Kidney glomerular epithelial cell (primary cell): ENCODE measurements around the gene FBN1.

ENCODE experiments used
- DNase-seq: peaks from one replicate; lab custom pipeline; 2025; lab: John Stamatoyannopoulos, UW

The FBN1 gene

DNA sequence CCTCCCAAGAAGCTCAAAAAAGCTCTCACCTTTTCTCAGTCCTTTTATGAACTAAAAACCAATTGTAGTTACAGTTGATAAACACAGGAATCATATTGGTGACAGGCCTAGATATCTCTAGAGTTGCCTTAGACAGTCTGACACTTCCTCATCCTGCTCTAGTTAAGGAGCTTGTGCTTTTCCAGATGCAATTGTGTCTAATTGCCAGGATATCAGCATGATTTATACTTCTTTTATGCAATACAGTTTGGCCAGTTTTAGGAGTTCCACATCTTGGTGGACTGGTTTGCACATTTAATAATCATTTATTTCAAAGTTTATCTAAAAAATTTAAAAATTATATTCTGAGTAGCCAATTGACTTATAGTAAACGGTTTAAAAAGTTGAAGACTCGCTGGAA is 218.6 kb downstream of the FBN1 start:
- DNase-seq, result no peak

DNA sequence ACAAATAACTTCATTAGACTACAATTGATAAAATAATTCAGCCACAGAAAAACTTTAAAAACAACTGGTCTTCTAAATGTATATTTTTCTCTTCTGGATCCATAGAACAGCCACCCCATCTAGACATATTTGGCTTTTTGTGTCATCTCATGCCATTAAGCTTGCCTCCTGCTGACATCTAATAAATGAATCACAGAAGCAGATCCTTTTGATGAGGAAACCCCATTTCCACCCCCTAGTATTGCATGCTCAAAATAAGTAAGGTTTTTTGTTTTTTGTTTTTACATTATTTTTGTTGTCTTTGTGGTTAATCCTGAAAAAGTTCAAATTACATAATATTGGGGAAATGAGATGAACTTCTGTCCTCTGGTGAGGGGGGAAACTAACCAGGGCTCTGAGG is 219.5 kb downstream of the FBN1 start:
- DNase-seq, result no peak

DNA sequence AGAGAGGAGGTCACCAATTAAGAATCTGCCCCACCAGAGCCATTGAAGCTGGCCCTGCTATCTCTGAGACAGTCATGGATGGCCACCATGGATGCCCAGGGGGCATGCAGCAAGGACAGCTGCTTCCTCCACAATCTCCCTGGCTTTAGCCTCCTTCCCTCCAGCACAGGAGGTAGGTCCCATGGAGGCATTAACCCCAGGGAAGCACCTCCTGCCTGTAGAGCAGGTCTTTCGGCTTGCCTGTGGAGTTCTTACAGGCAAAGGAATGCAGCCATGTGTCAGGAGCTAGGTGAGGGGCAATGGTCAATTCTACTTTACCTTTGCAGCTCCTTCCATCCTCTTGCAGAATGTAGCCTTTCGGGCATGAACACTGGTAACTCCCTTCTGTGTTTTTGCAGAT is 220.5 kb downstream of the FBN1 start:
- no peak for DNase-seq

DNA sequence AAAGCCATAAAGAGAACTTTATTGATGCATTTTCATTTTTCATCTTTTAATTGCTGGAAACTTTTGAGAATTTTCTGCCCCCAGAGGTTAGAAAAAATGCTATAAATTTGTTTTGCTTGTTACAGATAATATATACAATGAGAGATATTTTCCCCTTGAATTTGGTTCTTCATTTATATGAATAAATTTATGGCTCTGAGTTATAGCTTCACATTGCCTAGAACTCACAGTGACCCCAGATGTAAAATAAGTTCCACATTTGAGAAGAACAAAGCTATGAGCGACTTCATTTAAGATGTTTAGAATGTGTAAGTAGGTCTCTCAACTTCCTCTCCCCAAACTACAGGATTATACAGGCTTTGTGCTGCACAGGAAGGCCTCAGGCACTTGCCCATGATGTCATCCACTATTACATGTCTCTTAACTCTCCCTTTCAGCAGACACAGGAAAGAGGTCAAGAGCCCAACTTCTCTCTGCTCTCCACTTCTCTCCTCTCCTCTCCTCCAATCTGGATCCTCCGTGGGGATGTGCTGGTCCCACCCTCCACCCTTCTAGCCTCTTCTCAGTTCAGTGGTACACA is 221.5 kb downstream of the FBN1 start:
- DNase-seq, result no peak

DNA sequence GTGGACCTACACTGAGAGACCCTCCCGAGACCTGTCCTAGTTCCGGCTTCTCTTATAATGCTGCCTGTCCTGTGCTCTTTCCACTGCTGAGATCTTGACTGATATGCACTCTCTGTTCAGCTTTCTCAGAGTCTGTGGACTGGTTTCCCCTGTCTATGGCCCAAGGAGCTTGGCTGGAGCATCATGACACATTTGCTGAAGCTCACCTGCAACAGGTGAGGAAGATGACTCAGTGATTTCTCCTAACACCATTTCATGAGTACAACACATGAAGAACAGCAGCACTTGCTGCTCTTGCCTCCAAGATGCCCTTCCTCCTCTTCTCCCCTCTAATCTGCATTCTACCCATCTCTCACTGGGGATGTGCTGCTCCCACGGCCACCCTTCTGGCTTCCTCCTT is 222.2 kb downstream of the FBN1 start:
- DNase-seq, result no peak

DNA sequence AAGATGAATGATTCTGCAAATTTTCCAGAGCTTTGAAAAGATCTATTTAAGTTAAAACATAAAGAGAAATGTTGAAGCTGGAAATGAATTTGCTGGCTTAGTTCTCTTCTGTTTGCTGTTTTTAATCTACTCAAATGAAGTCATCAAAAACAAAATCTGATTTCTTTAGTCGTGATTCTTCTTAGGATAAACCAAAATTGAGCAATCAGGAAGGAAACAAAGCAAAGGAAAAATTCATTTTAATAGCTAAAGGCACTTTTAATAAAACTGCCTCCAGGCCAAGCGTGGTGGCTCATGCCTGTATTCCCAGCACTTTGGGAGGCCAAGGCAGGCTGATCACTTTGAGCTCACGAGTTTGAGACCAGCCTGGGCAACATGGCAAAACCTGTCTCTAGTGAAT is 223.1 kb downstream of the FBN1 start:
- DNase-seq, result no peak

DNA sequence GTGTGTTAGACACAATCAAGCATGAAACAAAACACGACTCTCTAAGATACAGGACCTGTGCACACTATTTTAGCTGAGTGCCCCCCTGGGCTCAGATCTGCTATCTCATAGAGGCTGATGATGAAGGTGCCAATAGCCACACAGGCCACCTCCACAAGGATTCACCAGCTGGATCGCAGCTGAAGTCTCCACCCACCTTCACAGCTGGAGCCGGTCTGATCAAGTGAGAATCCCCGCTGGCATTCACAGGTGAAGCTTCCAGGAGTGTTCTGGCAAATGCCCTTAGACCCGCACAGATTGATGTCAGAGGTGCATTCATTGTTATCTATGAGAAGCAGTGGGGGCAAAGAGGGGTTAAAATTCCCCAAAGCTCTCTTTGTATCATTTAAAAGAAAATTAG is 224.1 kb downstream of the FBN1 start:
- no peak for DNase-seq

DNA sequence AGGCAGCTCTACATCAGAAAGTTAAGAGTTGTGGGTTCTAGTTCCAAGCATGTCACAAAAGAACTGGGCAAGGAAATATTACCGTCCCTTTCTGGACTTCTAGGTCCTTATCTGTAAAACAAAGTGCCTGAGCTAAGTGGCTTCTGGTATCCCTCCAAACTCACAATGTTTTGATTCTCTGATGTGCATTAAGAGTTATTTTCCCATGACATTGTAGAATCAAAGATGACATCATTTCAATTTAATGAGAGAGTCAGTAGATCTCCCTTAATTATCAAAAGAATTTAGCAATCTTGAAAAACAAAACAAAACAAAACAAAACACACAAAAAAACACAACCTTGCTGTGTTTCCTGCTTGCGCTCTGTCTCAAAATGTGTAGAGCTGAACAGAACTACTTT is 225.6 kb downstream of the FBN1 start:
- no peak for DNase-seq

DNA sequence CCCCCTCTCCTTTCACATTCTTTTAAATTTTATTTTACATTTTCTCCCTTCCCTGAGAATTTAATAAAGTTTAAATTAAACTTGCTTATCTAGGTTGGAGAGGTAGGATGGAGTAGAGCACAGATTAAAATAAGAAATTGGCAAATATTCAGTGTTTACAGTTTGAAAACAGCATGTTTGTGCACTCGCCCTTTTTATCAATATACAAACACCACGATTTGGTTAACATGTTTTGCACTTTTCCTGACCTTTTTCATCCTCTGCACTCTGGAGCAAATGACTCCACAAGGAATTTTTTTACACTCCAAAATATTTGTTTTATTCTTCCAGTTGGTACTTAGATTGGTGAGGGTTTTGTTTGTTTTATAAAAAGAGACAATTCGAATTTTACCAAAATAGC is 227.2 kb downstream of the FBN1 start:
- DNase-seq, result no peak

DNA sequence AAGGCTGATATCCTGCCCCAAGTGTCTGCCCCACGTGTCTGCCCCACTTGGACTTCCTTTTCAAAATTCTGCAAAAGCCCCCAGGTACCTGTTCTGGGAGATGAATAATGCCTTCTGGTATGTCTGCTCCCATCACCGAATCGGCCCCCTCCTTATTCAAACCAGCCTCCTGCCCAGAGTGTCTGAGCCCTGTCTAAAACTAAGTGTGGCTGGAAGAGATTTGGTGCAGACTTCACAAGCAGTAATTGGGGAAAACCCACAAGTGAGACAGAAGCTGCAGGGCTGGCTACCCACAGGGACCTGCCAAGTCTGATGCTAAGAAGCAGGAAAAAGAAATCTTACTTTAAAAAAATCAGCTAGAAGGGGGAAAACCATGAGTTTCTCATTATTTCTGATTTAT is 229.2 kb downstream of the FBN1 start:
- DNase-seq, result no peak

DNA sequence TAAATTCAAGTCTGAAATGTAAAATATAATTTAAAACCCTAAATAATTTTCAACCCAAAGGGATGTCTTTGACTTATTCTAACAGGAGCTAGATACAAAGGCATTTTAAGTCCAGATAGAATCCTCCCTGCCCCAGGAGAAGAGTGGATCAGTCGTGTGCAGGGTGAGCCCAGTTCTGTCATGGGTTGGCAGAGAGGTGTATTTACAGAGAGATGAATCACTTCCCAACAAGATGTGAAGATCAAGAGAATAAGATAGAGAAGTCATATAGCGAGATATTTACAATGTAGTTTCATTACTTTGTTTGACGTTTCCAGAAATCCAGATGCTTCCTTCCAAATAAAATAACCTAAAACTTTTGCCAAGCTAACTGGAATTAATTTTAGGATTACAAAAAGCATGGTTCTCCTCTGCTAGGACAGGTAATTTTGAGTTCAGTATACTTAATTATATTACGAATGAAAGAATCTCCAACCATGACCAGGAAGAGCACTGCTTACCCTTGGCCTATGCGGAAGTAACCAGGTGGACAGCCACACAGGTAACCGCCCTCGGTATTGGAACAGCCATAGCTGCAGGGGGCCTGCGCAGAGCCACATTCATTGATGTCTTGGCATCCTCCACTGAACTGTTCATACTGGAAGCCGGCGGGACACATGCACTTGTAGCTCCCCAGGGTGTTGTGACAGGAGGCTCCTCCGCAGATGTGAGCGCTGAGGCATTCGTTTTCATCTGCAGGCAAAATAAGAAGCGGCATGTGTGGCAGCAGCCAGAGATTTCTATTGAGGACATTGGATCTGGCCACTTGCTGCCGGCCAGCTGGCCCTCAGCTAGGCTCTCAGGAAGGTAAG is 230.2 kb downstream of the FBN1 start:
- no peak for DNase-seq

DNA sequence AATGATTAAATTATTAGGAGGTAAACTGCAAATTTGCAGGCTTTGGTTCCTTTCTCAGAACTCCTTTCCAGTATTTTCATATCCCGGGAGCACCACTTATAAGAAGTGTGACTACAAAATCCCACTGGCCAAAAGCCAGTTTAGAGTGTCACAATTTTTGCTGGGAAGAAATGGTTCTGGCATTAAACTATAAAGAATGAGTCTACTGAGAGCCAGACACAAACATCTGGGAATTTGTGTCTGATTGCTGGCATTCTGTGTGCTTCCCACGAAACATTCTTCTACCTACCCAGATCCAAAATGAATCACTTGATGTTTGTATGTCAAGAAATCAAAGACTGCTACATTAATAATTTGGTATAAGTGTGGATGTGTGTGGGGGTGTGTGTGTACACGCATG is 231.5 kb downstream of the FBN1 start:
- no peak for DNase-seq

DNA sequence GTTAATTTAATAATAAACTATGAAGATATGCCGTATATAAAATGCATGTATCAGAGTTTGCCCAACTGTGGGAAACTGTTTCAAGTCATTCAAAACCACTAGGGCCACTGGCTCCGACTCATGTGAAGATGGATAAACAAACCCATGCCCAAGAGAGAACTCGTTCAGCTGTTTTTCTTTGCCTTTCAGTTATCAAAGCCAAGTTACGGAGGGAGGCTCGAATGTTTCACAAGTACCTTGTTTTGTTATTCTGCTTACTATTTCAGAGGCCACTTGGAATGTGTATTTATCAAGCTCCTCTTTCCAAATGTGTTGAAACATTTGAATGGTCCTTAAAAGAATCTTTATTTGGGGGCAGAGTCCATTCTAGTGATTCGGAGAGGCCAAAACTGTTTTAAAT is 232.2 kb downstream of the FBN1 start:
- no peak for DNase-seq

DNA sequence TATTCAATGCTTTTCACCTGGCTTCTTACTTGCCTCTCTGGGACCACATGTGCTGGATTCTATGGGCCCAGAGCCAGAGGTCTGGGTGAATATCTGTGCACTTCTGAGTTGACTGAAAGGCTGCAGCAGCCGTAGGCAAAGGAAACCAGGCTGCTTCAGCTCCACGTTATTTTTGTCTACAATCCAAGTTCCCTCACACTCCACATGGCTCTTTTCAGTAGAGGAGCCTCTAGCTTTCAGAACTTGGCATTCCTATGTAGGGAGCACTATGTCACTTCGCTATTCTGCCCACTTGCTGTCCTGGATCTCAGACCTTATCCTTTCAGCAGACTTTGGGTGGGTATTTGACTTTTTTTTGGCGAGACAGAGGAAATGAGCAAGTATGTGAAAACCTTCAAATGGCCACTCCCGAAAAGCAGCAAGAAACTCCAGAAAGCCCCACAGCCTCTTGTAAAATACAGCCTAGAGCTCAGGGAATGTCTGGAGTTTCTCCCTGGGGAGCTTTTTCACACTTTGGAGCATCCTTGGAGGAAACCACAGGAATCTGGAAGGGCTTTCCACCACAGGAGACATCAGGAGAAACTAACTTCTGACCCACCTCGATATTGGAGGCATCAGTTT is 233.4 kb downstream of the FBN1 start:
- no peak for DNase-seq

DNA sequence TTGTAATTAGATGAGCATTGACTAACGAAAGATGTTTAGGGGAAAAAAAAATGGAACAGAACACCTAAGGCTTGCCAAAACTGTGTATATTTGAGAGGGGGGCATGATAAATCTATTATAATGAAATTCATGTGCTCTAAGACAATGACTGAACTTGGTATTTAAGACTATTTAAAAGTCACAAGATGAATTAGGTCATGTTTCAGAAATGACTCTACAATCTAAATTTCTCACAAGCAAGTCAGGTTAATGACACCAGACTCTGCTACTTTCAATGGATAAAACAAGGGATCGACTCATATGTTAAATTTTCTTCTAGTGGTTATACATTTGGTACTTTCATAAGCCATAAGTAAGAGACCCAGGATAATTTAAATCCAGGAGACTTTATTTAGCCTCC is 235.9 kb downstream of the FBN1 start:
- no peak for DNase-seq

DNA sequence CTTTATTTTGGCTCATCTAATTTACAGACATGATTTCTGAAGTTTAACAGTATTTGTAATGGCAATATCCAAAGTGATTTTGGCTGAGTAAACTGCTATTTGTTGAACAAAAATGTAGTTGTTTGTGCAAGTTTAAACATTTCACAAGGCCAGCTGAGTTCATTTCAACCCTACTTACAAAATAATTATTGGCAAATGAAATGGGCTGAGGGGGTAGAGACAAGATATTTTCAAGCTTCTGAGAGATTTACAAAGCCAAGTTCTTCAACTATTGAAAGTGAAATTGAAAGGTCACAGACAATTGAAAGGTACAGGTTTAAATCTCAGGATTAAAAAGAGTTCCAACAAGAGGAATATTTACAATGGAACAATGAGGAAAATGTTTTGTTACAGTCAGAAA is 237.2 kb downstream of the FBN1 start:
- DNase-seq, result no peak

DNA sequence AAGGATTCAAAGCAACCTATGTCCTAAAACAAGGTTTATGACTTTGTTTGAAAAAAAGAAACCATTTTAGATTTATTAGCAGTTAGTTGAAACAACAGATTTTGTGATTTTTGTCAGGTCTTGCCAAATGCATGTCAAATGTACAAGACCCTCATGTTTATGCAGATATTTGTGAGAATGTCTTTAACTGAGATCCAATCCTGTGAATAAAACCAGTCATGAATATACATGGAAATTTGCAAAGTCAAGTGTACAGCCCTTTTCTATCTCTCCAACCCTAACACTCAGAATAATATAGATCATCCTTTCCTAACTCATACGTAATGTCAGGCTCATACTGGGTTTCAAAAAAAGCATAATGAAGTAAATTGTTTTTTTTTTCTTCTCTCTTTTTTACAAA is 237.9 kb downstream of the FBN1 start:
- no peak for DNase-seq

DNA sequence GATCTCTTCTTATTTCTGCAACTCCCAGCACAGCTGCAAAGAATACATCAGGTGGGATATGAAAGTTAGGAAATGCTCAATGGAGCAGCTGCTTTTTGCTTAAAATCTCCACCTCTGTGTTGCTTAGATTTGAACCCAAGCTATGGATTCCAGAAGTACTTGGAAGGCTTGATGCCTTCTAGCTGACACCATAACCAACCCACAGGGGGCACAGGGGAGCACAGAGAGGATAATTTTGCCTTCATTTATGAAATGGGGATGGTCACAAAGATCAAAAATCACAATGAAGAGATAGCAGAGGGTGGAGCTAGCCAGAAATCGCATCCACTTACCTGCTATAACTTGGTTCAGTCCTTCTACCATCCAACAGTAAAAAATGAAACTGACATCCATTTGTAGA is 238.6 kb downstream of the FBN1 start:
- no peak for DNase-seq

DNA sequence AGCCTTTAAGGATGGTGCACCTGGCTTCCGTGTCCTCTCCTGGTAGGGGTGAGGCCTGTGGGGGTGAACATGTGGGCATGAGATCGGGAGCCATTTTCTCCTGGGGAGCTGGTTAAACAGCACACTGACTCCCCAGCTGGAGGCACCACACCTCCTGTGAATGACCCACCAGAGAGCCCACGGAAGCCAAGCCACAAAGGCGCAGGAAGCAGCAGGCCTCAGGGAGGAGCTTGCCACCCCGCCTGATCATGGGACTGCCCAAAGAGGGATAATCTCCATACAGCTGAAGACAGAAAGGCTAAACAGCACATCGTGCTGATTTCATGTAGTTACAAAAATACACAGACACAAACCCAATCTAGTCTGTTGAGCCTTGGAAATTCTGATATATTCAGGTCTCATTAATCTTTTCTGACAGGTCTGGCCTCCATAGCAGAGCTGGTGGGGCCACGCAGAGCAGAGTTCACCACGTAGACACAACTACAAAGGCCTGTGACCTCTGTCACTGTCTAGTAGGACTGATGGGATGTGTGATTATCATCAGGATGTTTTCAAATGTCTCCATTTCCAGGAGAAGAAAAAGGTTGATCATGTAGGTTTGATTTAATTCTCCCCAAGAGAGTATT is 239.1 kb downstream of the FBN1 start:
- DNase-seq, result no peak

DNA sequence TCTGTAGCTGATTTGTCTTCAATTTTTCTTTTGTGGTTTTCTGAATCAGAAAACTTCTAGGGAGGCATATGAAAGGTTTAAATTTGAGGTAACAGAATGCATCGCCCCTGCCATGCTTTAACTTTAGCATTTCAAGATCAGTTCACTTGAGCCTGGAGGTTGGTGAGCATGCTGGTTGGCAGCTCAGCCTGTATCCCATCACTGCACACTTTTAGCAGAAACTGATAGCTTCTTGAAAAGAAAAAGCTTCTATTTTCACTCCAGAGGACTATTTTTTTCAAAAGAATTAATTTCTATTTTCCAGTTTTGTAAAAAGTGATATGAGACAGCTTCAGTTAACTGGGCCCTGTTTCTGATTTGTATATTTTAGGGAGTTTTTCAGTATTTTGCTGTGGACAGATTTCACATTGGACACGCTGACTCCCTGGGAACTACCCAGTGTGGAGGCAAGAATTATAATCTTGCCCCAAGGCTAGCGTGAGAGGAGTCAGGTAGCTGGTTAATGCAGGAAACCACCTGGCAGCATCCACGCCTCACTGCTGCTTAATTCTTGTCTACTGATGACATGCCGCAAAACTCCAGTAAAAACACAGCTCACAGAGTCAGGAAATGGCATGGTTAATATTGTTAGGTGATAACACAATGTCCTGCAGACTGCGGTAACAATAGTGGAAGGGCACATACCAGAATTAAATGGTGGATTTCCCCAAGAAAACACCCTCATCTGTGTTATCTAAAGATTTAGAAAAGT is 242.9 kb downstream of the FBN1 start:
- DNase-seq, result no peak

DNA sequence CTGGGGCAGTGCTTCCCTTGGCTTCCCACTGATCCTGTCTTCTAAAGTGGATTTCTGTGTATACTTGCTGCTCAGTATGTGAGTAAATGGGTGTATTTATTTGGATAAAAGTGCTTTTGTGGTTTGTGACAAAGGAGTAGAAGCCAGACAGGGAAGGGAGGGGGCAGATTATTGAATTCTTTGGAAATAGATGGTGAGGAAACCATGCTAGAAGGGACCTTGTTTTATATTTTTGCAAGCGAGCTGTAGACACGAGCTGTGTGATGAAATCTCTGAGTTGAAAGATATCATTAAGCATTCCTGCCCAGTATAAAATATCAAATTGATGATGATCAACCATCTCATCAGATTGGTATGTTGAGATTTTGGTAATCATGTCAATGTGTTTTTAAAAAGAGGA is 245.4 kb downstream of the FBN1 start:
- DNase-seq, result no peak

DNA sequence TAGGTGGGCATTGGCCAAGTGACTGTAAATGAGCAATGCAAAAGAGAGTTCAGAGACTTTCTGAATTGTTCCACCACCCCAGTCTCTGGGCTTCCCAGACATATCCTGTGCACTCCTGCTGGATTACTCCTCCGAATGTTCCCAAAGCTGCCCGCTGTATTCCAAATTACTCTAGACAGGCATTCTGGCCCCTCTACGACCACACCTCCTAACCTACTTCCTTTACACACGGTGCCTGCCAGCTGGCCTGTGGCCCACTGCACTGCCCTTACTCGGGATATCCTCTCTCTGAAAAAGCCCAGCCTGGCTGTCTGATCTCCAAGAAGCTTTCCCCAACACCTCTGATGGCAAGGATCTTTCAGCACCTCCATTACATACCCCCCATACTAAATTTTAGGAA is 247.7 kb downstream of the FBN1 start:
- no peak for DNase-seq
